Mucosa of descending colon (tissue), 3 donors: ENCODE measurements around the gene COA8. TPM values are rescaled to one million over a fixed set of nuclear protein-coding genes. Genes with fewer than 3 reads are reported as not detected.
"Not testable (repeated sequence)": the region's sequence is repeated elsewhere in the genome, so short reads cannot be mapped to it uniquely, and the experiment has no call there.

Experiments
- ATAC-seq: fragments of 200-7000 bp; cut with Tn5 transposase; one replicate; pipeline ENCODE4 v1.9.1; 2020; ENCODE audit warnings: mild to moderate bottlenecking, moderate library complexity
- DNase-seq, 3 donors: peaks; one replicate each; pipeline ENCODE4 v3.0.0-alpha.2; 2020
- H3K36me3 ChIP-seq: fragments of 200-600 bp; one replicate; pipeline ENCODE4 v1.8.0; 2021; ENCODE audit warnings: low read depth, mild to moderate bottlenecking
- H3K4me1 ChIP-seq: fragments of 200-600 bp; one replicate; pipeline ENCODE4 v1.8.0; 2021; ENCODE audit warnings: low read depth, mild to moderate bottlenecking
- H3K4me3 ChIP-seq: fragments of 200-600 bp; one replicate; pipeline ENCODE4 v1.8.0; 2021; ENCODE audit warnings: mild to moderate bottlenecking
- H3K9me3 ChIP-seq: fragments of 200-600 bp; one replicate; pipeline ENCODE4 v1.8.0; 2021; ENCODE audit warnings: mild to moderate bottlenecking
- intact Hi-C, 2 donors: fragments of 100-400 bp; cut with DNase I in 1 of 2; cut with micrococcal nuclease in 1 of 2; formaldehyde crosslinking; loops; one replicate each; pipeline versions ENCODE4 v1.11.0 to v1.11.1; 2022; cut with DNase I, micrococcal nuclease
- total RNA-seq, 3 donors: library from RNA; stranded (reverse); fragmentation: NEBNext Ultra II Directional in 2 of 3; extraction: Animal tissue kit (Norgen Biotek cat#: 25700) in 2 of 3; gene quantifications; one replicate each; pipeline versions ENCODE4 v1.2.1 to v1.2.4, GENCODE V29; 2021 to 2023
- TF ChIP-seq, protein P1 (sequence below): fragments of 200-600 bp; IDR thresholded peaks from one replicate; pipeline ENCODE4 v1.8.0; 2022; ENCODE audit warnings: antibody characterized with exemption, mild to moderate bottlenecking
- donor health status: DM: no; HTN: no; CAD: no; lungs with moderate emphysema.
- donor health status: DM: no; HTN: no; CAD: no.
- donor health status: DM: no; HTN: yes; CAD: no.

COA8 gene
- total RNA-seq, 3 donors from 2014 or later: 29.3 to 47.3 (median 36.5) TPM

DNA sequence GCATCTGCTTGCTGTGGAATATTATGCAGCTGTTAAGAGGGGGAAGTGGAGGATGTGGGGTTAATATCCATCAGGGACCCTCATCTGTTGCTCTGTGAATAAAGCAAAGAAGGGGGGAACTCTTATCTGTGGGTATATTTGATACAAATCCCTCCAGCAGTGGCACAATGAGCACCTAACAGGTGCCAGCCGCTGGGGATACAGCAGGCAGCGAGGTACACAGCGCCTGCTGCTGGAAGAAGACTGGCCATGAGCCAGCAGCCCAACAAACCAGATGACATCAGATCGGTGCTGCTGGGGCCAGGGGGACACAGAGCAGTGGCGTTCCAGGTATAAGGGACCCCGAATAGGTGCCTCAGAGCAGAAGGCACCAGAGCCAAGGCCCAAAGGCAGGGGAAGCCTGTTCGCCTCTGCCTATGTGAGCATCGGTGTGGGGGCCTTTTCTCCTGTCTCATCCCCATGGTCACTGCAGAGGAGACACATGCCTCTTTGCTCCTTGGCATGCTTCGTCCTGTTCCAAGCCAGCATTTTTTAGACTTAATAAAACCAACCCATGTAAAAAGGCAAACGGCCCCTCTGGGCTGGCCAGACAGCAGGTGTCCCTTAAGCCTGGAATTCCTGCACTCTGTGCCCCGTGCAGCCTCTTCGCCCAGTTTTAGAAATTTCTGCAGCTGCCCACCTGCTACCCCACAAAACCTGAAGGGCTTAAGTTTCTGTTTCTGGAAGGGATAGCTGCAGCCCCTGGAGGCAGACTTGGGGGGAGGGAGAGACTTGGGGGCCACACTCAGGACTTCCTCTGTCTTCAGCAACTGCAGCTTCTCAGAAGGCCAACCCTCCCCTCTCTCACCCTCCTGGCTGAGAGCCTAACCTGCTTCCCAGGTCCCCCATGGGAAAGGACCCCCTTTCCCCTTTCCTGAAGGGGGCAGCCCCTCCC, 38.5 kb upstream of the COA8 start:
- TF ChIP-seq, protein P1, sequence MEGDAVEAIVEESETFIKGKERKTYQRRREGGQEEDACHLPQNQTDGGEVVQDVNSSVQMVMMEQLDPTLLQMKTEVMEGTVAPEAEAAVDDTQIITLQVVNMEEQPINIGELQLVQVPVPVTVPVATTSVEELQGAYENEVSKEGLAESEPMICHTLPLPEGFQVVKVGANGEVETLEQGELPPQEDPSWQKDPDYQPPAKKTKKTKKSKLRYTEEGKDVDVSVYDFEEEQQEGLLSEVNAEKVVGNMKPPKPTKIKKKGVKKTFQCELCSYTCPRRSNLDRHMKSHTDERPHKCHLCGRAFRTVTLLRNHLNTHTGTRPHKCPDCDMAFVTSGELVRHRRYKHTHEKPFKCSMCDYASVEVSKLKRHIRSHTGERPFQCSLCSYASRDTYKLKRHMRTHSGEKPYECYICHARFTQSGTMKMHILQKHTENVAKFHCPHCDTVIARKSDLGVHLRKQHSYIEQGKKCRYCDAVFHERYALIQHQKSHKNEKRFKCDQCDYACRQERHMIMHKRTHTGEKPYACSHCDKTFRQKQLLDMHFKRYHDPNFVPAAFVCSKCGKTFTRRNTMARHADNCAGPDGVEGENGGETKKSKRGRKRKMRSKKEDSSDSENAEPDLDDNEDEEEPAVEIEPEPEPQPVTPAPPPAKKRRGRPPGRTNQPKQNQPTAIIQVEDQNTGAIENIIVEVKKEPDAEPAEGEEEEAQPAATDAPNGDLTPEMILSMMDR: no peak
- no peak overlapping the region for H3K4me3 ChIP-seq
- peaks cover 51% of the 10 kb centered on the region for H3K4me1 ChIP-seq
- intact Hi-C loops: no loop called here
- peak in 2 of 3 donors; percentile 44 to 62 for DNase-seq
- ATAC-seq: no peak
- H3K9me3 ChIP-seq: no peaks in the 10 kb centered on the region
- H3K36me3 ChIP-seq: no peaks in the 10 kb centered on the region

DNA sequence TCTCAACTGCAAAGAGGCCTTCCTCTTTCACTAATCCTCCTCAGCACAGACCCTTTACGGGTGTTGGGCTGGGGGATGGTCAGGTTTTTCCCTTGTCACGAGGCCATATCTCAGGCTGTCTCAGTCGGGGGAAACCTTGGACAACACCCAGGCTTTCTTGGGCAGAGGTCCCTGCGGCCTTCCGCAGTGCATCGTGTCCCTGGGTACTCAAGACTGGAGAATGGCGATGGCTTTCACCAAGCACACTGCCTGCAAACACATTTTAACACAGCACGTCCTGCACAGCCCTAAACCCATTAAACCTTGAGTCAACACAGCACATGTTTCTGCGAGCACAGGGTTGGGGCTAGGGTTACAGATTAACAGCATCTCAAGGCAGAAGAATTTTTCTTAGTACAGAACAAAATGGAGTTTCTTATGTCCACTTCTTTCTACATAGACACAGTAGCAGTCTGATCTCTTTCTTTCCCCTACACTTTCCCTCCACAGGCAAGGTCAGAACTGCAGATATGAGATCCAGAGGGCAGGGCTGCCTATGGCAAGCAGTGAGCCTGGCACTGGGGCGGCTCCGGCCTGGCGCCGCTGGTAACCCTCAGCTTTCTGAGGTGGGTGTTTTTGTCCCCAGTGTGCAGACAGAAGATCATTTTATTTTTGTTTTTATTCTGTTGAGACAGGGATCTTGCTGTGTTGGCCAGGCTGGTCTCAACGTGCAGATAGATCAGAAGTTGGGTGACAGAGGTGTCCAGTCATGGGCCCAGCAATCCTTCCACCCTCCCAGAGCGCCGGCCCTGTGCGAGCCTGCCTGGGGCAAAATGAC, 37.1 kb upstream of the COA8 start:
- DNase-seq: peak; percentile 48 to 64 (median 61)
- intact Hi-C loops, ATAC-seq, H3K9me3 ChIP-seq, H3K4me3 ChIP-seq, H3K36me3 ChIP-seq: not testable (repeated sequence)
- peaks cover 54% of the 10 kb centered on the region for H3K4me1 ChIP-seq

DNA sequence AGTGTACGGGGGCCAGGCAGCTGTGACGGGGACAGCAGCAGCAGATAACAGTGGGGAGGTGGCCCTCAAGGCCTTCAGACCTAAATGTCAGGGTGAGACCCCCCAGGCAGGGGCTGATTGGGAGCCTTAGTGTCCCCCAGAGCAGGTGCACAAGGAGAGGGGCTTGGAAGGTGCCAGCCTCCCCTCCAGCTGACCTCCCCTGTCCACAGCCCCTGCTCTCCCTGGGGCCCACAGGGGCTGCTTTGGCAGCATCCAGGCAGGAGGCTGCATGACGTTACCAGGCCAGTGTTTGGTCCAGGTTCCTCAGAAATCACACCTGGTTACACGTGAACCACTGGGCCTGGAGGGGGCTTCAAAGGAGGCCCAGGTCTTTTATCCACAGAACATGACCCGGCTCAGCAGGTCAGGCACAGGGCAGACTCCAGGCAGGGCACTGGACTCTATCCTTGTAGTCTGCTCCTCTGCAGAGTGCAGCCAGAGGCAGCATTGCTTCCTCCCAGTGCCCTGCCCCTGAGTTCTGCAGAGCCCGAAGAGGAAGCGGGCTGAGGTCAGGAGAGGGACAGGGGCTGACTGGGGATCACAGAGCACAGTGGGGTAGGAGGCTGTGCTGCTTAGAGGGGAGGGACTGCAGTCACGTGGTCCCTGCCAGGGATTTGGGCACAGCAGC, 36.4 kb upstream of the COA8 start:
- Histone ChIP-seq H3K4me1 (peaks cover 52% of the 10 kb centered on the region), H3K9me3 (no peaks in the 10 kb centered on the region), H3K4me3 (no peak overlapping the region), H3K36me3 (no peaks in the 10 kb centered on the region)
- peak; percentile 31 for ATAC-seq
- DNase-seq: peak in 2 of 3 donors; percentile 63 to 69
- intact Hi-C loops: no loop called here
- TF ChIP-seq, protein P1: no peak

GRCh38 chr14:103526914-103527248, 35.9 kb upstream of the COA8 start:
- Histone ChIP-seq H3K4me1 (peaks cover 52% of the 10 kb centered on the region), H3K36me3 (no peaks in the 10 kb centered on the region), H3K9me3 (no peaks in the 10 kb centered on the region), H3K4me3 (no peak overlapping the region)
- intact Hi-C loops: no loop called here
- no peak for ATAC-seq
- TF ChIP-seq, protein P1: no peak
- DNase-seq: no peak

- intact Hi-C loops: no loop called here
- peaks cover 52% of the 10 kb centered on the region for H3K4me1 ChIP-seq
- ATAC-seq (peak; percentile 1), DNase-seq (peak in 1 of 3 donors; percentile 40)
- TF ChIP-seq, protein P1: no peak
- H3K9me3 ChIP-seq: no peaks in the 10 kb centered on the region
- no peak overlapping the region for H3K4me3 ChIP-seq
- no peaks in the 10 kb centered on the region for H3K36me3 ChIP-seq
Observed at GRCh38 chr14:103527408-103528145, 35.2 kb upstream of the COA8 start.
